Stimulated activated CD4-positive, alpha-beta T cell treated with anti-CD3 and anti-CD28 coated beads, Interleukin-15, amount 100 ng/mL, for 1 hour (primary cell): ENCODE measurements around the gene HOXD9.

ENCODE experiments used
- DNase-seq, 2 donors: peaks; one replicate each; pipeline ENCODE4 v3.0.0-alpha.2; 2020; ENCODE audit warnings: low read depth in 1 of 2, low spot score in 1 of 2

HOXD9 gene

DNA sequence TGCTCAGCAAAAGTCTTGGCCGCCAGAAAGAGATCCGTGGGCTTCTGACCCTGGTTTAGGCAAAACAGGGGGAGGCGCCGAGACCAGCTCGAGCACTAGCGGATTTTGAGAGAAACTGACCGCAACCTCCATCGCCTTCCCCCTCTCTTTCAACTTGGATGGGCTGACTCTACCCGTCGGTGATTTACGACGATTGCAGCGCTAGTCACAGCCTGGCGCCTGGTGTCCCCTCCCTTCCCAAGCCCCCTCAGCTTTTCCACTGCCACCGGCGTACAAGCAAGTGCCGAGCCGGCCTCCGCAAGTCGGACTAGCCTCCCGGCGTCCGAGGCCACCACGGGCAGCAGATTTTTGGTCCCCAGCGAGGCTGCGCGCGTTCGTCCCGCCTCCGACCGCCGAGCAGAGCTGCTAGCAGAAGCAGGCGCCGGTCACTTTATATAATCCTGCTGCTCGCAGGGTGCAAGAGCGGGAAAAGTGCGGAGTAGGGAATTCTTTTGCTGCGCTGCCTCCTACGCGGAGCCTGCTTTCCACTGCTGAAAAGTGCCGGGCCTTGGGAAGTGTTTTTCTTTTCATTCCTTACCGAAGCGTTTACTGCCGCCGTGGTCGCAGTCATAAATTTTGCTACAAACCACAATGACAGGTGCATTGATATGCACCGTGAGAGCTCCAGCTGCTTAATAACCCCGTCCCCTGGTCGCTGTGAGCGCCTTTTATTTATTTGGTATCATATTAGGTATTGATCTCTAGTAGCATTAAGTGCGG is 42.3 kb downstream of the HOXD9 start:
- no peak for DNase-seq

DNA sequence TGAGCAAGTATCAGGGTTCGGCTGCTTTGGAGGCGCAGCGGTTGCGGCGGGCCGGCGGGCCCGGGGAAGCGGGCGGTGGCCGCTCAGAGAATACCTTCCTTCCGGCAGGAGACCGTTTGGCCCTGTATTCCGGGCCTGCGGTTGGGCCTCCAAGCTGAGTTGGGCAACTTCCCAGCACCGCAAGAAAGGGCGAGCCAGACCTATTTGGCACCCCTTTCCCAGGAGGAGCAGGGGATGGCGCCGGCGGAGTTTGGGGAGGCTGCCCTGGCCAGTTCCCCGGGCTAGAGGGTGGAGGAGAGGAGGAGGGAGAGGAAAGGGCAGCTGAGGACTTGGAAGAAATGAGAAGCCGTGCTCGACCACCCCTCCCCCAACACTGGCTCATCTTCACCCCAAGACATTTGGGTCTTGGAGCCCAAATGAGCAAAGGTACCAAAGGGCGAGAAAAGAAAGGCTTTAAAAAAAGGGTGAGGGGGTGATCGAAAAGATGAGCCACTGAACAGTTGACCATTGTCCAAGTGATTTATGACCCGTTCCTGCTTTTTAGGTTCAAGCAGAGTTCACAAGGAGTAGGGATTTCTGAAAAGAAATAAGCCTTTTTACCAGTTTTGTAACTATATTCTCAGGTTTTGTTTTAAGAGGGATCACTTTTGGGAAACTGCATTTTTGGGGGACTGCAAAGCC is 43.0 kb downstream of the HOXD9 start:
- no peak for DNase-seq

DNA sequence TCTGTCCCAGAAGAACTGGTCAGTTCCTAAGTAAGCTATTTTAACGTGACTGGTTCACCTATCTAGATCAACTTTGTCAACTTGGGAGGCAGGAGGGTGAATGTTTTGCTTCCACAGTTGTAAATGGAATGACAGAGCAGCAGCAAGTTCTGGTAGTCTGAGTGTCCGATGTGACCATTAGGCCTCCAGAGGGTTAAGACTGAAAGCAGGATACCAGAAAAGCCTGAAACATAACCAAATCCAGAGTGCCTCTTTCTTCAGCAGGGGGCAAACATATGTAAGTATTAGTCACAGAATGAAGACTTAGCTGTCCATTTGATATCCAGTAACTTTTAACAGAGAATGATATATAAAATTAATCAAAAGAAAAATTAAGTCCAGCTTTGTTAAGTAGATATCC is 43.8 kb downstream of the HOXD9 start:
- no peak for DNase-seq

DNA sequence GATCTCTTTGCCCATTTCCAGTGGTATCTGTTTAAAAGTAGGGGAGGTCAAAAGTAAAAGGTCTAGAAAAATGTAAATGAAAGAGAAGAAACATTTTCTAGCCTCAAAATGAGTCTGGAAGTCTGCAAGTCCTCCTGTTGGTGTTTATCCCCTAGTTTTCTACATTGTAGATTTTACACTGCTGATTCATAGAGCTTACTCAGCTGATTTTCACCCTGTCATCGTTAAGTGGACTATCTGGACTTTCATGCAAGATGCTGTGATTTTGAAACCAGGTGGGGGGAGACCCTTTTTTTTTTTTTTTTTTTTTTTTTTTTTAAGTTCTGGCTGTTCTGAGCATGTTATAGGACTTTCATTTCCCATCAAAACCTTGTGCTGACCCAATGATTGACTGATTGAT is 44.9 kb downstream of the HOXD9 start:
- no peak for DNase-seq

DNA sequence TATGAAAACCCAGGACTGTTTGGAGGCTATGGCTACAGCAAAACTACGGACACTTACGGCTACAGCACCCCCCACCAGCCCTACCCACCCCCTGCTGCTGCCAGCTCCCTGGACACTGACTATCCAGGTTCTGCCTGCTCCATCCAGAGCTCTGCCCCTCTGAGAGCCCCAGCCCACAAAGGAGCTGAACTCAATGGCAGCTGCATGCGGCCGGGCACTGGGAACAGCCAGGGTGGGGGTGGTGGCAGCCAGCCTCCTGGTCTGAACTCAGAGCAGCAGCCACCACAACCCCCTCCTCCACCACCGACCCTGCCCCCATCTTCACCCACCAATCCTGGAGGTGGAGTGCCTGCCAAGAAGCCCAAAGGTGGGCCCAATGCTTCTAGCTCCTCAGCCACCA is 46.7 kb downstream of the HOXD9 start:
- no peak for DNase-seq

DNA sequence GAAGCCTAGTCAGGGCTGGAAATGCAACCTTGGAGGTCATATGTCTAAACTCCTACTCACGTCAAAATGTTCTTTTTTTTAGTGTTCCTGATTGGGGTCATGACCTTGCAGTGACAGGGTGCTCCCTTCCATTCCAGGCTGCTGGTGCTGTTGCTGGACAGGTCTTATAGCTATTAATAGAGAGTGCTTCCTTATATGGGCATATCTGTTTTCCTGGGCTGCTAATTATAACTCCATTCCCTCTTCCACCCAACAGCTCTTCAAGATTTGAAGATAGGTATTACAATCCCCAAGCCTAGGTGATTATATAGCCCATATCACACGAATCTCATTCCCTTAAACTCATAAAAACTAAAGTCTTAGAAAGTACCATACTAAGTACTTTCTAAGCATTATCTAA is 47.2 kb downstream of the HOXD9 start:
- DNase-seq = no peak

DNA sequence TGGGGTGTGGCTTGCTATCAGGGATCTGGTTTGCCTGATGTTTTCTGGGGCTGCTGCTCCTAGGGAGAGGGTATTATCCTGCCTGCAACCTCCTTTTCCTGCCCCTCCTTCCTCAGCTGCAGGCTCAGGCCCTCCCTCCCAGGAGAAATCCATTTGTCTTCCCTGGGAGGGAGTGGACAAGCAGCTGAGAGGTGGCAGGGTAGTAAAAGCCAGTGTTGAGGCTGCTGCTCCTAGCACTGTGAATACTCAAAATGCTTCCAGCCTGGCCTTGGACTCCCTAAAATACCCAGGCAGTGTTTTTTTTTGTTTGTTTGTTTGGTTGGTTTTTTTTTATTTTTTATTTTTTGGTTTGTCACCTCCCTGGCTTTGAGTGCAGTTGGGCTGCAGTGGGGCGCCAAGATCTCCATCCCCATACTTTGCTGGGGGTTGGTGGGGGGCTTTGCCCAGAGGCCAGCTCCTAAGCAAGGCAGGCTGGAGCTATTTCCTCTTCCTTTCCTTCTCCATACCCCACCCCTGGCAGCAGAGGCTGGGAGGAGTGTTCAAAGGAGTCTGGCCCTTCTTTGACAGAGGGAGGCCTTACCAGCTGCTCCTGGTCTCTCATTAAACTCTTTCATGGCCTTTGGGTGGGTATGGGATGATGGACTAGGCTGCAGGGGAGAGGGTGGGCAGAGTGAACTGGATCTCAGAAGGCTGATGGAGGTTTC is 48.2 kb downstream of the HOXD9 start:
- DNase-seq = no peak

DNA sequence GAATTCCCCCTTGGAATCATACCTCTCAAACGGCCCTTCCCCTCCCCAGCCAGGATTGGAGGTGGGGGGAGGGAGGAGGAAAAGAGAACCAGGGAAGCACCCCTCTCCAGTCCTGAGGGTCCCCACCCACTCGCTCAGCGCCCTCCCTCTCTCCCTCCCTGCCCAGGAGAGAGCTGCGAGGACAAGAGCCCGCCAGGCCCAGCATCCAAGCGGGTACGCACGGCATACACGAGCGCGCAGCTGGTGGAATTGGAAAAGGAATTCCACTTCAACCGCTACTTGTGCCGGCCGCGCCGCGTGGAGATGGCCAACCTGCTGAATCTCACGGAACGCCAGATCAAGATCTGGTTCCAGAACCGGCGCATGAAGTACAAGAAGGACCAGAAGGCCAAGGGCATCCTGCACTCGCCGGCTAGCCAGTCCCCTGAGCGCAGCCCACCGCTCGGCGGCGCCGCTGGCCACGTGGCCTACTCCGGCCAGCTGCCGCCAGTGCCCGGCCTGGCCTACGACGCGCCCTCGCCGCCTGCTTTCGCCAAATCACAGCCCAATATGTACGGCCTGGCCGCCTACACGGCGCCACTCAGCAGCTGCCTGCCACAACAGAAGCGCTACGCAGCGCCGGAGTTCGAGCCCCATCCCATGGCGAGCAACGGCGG is 49.0 kb downstream of the HOXD9 start:
- DNase-seq = no peak

DNA sequence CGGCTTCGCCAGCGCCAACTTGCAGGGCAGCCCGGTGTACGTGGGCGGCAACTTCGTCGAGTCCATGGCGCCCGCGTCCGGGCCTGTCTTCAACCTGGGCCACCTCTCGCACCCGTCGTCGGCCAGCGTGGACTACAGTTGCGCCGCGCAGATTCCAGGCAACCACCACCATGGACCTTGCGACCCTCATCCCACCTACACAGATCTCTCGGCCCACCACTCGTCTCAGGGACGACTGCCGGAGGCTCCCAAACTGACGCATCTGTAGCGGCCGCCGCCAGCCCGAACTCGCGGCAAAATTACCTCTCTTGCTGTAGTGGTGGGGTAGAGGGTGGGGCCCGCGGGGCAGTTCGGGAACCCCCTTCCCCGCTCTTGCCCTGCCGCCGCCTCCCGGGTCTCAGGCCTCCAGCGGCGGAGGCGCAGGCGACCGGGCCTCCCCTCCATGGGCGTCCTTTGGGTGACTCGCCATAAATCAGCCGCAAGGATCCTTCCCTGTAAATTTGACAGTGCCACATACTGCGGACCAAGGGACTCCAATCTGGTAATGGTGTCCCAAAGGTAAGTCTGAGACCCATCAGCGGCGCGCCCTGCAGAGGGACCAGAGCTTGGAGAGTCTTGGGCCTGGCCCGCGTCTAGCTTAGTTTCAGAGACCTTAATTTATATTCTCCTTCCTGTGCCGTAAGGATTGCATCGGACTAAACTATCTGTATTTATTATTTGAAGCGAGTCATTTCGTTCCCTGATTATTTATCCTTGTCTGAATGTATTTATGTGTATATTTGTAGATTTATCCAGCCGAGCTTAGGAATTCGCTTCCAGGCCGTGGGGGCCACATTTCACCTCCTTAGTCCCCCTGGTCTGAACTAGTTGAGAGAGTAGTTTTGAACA is 49.7 kb downstream of the HOXD9 start:
- DNase-seq = no peak

DNA sequence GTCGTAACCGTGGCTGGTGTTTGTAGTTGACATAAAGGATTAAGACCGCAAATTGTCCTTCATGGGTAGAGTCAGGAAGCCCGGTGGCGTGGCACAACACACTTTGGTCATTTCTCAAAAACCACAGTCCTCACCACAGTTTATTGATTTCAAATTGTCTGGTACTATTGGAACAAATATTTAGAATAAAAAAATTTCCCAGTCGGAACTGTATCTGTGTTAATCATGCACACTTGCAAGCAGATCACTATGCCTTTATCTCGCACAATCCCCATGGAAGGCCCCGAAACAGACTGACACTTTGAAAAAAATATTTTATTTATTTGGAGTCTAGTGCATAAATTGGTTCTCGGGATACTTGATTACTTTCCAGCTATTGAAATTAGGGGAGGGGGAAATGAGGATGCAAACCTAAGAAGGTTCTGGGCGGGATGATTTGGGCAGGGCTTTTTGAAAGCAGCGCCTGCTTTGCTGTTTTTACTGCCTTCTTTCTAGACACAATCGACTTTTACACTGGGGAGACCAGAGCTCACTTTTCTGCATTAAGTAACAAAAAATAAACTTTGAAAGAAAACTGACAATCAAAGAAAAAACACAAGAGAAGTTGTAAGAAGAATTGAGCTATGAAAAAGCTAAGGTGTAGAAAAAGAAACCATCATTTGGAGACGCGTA is 50.5 kb downstream of the HOXD9 start:
- DNase-seq = no peak

DNA sequence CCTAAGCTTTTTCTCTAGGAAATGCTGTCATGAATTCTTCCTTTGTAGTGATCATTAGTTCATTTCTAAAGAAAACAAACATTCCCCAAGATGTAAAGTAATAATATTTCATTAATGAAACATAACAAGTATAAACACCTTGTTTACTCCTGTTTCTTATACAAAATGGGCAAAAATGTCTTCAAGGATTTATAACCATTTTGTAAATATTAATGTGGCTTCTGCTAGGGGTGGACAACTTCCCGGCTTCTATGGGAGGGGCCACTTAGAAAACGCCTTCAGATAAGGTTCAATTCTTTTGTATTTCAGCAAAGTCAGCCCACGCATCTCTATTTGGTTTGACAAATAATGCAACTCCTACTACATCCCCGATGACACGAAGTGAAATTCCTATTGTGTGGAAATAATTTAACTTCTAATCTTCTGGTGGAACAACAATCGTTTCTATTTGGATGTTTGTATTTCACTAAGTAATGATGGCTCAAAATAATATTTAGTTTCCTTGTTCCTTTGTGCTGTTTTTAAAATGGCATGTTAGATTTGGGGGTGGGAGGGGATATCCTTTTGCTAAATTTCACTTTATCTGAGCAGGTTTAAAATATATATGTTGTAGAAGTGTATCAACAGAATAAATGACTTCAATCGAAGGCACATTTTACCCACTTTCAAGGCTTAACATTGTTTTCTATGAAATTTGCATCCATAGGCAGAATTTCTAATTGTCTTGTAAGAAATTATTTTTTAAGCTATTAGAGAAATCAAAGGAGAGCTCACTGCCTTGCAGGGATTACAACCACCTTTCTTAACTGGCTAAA is 51.3 kb downstream of the HOXD9 start:
- DNase-seq = no peak

DNA sequence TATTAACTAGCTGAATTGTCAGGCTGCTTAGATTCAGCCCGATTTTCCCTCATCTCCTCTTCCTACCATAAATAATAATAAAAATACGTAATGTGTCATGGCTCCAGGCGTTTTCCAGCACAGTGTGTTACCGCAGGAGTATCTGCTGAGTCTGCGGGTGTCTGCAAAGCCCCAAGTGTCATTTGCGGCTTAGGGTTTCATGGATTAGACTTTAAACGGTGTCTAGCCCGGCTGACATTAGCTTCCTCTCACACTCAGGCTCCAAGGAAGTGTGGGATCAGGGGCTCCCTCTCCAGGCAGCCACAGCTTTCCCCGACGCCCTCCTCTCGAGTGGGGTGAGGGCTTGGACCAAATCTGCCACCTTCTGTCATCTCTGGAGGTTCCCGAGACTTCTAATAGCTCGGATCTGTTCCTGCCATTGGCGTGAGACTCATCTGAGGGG is 51.9 kb downstream of the HOXD9 start:
- no peak for DNase-seq
